ENCODE measurements around the gene HPCAL4.

DNA sequence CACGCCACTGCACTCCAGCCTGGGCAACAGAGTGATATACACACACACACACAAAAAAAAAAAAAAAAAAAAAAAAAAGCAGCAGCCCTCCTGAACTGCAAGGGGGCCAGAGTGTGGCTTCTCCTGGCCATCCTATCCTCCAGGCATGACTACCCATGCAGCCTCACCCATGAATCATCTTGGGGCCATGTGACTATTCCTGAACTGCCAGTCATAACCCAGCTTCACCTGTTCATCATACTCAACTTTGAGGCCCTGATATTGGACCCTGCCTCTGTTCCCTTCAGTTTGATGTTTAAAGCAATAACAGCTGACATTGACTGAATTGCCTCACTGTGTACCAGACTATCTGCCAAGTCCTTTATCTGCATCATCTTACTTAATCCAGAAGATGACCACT lies 2.8 kb upstream of the HPCAL4 start:
- TF ChIP-seq, protein P1, sequence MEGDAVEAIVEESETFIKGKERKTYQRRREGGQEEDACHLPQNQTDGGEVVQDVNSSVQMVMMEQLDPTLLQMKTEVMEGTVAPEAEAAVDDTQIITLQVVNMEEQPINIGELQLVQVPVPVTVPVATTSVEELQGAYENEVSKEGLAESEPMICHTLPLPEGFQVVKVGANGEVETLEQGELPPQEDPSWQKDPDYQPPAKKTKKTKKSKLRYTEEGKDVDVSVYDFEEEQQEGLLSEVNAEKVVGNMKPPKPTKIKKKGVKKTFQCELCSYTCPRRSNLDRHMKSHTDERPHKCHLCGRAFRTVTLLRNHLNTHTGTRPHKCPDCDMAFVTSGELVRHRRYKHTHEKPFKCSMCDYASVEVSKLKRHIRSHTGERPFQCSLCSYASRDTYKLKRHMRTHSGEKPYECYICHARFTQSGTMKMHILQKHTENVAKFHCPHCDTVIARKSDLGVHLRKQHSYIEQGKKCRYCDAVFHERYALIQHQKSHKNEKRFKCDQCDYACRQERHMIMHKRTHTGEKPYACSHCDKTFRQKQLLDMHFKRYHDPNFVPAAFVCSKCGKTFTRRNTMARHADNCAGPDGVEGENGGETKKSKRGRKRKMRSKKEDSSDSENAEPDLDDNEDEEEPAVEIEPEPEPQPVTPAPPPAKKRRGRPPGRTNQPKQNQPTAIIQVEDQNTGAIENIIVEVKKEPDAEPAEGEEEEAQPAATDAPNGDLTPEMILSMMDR (conservative IDR thresholded peaks at IDR 0.05 in 1 of 2, IDR thresholded peaks at IDR 0.05 in 1 of 2; ENCODE audit: low read depth in 1 of 2, low read length in 2 of 2): no peak
- no peak for TF ChIP-seq EZH2 (IDR thresholded peaks at IDR 0.05; ENCODE audit: low read length, missing control alignments)
